ENCODE measurements around the gene C1orf21.

Gene C1orf21

DNA sequence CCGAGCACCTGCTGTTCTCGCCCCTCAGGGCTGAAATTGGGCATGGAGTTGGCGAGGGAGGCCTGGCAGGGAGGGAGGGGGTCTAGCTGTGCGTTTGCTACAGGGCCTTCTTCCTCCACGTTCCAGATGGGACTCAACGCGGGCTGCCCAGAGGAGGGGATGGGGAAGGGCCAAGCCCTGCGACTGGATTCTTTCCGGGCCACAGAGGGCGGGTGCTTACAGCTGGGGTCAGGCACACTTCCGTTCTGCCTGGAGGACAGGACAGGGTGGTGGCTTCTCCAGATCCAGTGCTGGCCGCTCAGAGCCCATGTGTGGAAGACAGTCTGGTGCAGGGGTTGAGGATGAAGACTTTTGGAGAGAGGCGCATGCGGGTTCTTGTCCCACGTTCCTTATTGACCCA lies 277.8 kb downstream of the C1orf21 start:
- no peak for DNase-seq

DNA sequence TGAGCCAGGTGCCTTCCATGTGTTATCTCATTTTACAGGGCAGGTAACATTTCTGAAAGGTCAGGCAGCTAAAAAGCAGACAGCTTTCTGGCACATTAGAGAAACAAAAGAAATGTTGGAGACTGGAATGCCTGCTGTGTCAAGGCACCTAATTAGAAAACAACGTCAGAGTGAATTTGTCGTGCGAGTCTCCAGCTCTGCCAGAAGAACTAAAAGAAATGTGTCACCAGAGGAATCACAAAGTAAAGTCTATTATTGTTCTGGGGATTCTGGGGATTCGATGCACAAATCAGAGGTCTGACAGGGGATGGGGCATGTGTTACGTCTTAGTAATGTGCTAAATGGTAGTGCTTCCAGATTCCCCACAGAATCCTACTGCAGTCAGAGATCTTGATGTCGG lies 278.5 kb downstream of the C1orf21 start:
- no peak for DNase-seq

DNA sequence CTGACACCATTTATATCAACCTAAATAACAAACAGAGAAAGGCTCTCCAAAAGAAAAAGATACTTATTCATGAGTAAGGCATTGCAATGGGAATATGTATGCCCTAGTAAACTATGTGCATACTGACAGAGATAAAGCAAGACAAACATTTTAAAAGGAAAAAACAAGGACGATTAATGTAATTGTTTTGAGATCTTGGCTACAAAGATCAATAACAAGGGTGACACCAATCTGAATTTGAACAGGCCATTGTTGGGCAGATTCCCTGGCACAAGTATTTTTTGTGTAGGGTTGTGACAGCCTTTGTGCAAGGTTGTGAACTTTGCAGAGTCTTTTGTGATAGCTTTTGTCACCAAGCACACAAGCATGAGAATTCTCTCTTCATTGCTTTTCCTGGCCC lies 282.6 kb downstream of the C1orf21 start:
- DNase-seq, result no peak

DNA sequence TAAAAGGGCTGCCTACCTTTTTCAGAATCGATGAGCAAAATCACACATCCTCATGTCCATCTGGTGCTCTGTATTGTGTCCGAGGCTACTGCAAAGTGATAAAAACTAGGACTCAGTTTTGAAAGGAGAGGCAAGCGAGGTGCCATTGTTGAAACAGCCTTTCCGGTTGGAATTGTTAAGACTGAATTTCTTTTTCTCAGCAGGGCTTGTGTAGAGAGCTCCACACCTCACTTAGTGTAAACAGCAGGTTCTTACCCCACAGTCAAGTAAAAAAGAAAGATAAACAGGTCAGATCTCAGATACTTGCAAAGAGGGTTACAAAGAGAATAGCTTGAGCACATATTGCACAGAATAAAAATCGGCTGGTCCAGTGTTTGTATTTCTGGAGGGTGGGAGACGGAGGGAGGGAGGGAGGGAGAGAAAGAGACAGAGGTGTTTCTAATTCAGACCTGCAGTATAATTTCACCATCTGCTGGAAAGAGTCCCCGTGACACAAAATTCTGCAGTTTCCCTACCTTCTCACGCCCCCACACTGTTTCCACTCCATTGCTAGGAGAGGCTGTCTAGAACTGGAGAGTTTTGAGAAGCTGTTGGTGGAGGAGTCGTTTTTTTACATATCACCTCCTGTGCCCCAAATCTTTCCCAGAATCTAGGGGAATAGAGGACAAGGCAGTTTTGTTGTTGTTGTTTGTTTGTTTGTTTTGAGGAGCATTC lies 285.3 kb downstream of the C1orf21 start:
- no peak for DNase-seq

DNA sequence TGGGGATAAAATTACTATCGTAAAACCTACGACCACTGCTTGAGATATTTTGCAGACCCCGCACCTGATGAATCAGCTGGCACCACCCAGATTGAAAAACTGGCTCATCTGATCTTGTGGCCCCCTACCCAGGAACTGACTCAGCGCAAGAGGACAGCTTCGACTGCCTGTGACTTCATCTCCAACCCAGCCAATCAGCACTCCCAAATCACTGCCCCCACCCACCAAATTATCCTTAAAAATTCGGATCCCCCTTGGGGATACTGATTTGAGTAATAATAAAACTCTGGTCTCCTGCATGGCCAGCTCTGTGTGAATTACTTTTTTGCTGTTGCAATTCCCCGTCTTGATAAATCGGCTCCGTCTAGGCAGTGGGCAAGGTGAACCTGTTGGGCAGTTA lies 286.5 kb downstream of the C1orf21 start:
- DNase-seq, result no peak

DNA sequence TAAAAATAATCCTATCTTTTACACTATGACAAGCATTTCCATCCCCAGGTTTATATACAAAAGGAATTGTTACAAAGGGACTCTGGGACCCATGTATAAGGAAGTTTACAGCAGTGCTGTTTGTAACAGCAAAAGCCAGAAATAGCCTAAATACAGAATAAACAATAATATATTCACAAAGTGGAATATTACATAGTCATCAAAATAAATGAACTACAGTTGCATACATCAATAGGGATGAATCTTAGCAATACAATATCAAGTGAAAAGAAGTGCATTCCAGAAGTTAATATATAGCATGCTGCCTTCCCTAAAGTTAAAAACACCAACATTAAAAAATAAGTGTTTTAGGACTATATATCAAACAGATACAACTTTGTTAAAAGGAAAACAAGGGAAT lies 290.5 kb downstream of the C1orf21 start:
- no peak for DNase-seq

Data from suppressor macrophage (primary cell).